ENCODE results near the gene COX4I1. TPM values are rescaled to one million over a fixed set of nuclear protein-coding genes. Genes with fewer than 3 reads are reported as not detected.

COX4I1 gene
- total and polyA plus RNA-seq, 10 of the 15 experiments (the other 5 are each of a cell fraction or from before 2014, with no cell fraction given): 480 to 1,889 (median 872) TPM

GRCh38 chr16:85824161-85825135, 25.0 kb downstream of the COX4I1 start:
- DNase-seq (ENCODE audit: low read depth, low spot score) (no peak), FAIRE-seq (no peak), ATAC-seq (peak; percentile 34)
- in situ Hi-C loops (cut with MboI): loop anchor here (5.0 to 25.0 kb wide), 5 partner anchors 78 to 698 kb away; no protein-coding TSS in a partner anchor
- Histone ChIP-seq H3K27me3 (replicated peaks in 1 of 2; ENCODE audit: control insufficient read depth in 2 of 2, insufficient read depth in 2 of 2, low read length in 1 of 2) (no peaks in the 10 kb centered on the region), H3K79me2 (ENCODE audit: control insufficient read depth, insufficient read depth, low read length) (no peaks in the 10 kb centered on the region), H3K4me2 (ENCODE audit: control insufficient read depth, insufficient read depth) (no peak overlapping the region), H3K4me1 (ENCODE audit: control insufficient read depth, insufficient read depth, low read length) (peaks cover 18% of the 10 kb centered on the region), H3K4me3 (no peak overlapping the region), H2AFZ (ENCODE audit: control insufficient read depth, low read depth, low read length) (no peak overlapping the region), H3K9me3 (replicated peaks; ENCODE audit: control insufficient read depth, insufficient read depth, low read length) (no peaks in the 10 kb centered on the region), H3K36me3 (ENCODE audit: control insufficient read depth in 2 of 2, insufficient read depth in 2 of 2, low read length in 1 of 2) (no peaks in the 10 kb centered on the region), H3K9ac (ENCODE audit: control insufficient read depth, insufficient read depth, low read length) (no peak overlapping the region), H4K20me1 (ENCODE audit: control insufficient read depth, insufficient read depth) (no peaks in the 10 kb centered on the region), H3K27ac (ENCODE audit: control insufficient read depth, insufficient read depth) (no peak overlapping the region)
- BruUV-seq (replicated peaks): no TSS peak
- CTCF ChIA-PET: interaction anchor here (0.8 to 9.6 kb wide), 6 partner anchors 8 to 220 kb away, joined by 3 to 345 read pairs (median 149); partner anchors contain the start of gene IRF8
- WGBS (ENCODE audit: insufficient coverage, insufficient replicate concordance, low lambda C conversion rate, missing lambda C conversion rate): 30% methylated on average over 20 of the region's 20 CpGs
- RAD21 ChIA-PET (ENCODE audit: unreplicated experiment): interaction anchor here (1.0 to 9.6 kb wide), 4 partner anchors 74 to 192 kb away, joined by 4 to 211 read pairs (median 7); partner anchors contain the start of gene IRF8
- SMC1A ChIA-PET (ENCODE audit: uncharacterized antibody, unreplicated experiment): interaction anchor here (1.2 to 8.3 kb wide), 5 partner anchors 73 to 191 kb away, joined by 4 to 229 read pairs (median 187); partner anchors contain the start of gene IRF8
- intact Hi-C loops (cut with micrococcal nuclease; ENCODE audit: unreplicated experiment): no loop called here
- POLR2A ChIA-PET: interaction anchor here (0.8 kb wide), 1 partner anchor 75 kb away, joined by 5 read pairs; the partner anchor contains the start of gene IRF8
- TF ChIP-seq, protein P1, sequence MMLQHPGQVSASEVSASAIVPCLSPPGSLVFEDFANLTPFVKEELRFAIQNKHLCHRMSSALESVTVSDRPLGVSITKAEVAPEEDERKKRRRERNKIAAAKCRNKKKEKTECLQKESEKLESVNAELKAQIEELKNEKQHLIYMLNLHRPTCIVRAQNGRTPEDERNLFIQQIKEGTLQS (IDR thresholded peaks at IDR 0.05; ENCODE audit: borderline replicate concordance, extremely low read depth, low read depth, low read length): no peak
- TF ChIP-seq SREBF2 (IDR thresholded peaks at IDR 0.05; ENCODE audit: low read length): no peak
- no peak for TF ChIP-seq PKNOX1 (IDR thresholded peaks at IDR 0.05)
- TF ChIP-seq MYC (IDR thresholded peaks at IDR 0.05; ENCODE audit: insufficient read depth, insufficient read length, insufficient replicate concordance, low read length, severe bottlenecking): no peak
- no peak for TF ChIP-seq CBFB (IDR thresholded peaks at IDR 0.05; ENCODE audit: low read depth)
- TF ChIP-seq JUND (IDR thresholded peaks at IDR 0.05; ENCODE audit: low read depth, low read length): no peak
- no peak for TF ChIP-seq HCFC1 (IDR thresholded peaks at IDR 0.05; ENCODE audit: low read length)
- TF ChIP-seq FOXM1 (IDR thresholded peaks at IDR 0.05; ENCODE audit: low read depth, low read length): no peak
- TF ChIP-seq HDGF (IDR thresholded peaks at IDR 0.05): no peak
- no peak for TF ChIP-seq MYB (IDR thresholded peaks at IDR 0.05; ENCODE audit: borderline replicate concordance, low read depth, low read length)
- TF ChIP-seq HSF1 (IDR thresholded peaks at IDR 0.05; ENCODE audit: low read depth, low read length): no peak
- TF ChIP-seq CEBPB (IDR thresholded peaks at IDR 0.05; ENCODE audit: borderline replicate concordance in 1 of 2, low read depth in 2 of 2, low read length in 2 of 2): no peak
- TF ChIP-seq IKZF2 (IDR thresholded peaks at IDR 0.05): peak; percentile 19 to 50; a peak in 2 of 4 replicates
- TF ChIP-seq SUZ12 (IDR thresholded peaks at IDR 0.05; ENCODE audit: unreplicated experiment): no peak
- TF ChIP-seq NFIC (IDR thresholded peaks at IDR 0.05; ENCODE audit: low read depth, low read length): peak; percentile 21; the same call in 1 of the 2 replicates
- no peak for TF ChIP-seq MXI1 (IDR thresholded peaks at IDR 0.05; ENCODE audit: low read depth, low read length)

All from GM12878 (cell line).